HG03045 (cell line): Measurements from ENCODE around the gene IPO4.

Experiments used
- ATAC-seq: cut with Tn5 transposase; IDR thresholded peaks from one replicate; pipeline ENCODE4 v1.9.1; 2021; ENCODE audit warnings: mild to moderate bottlenecking, moderate library complexity; ENCODE audit not compliant: unreplicated experiment

The IPO4 gene

DNA sequence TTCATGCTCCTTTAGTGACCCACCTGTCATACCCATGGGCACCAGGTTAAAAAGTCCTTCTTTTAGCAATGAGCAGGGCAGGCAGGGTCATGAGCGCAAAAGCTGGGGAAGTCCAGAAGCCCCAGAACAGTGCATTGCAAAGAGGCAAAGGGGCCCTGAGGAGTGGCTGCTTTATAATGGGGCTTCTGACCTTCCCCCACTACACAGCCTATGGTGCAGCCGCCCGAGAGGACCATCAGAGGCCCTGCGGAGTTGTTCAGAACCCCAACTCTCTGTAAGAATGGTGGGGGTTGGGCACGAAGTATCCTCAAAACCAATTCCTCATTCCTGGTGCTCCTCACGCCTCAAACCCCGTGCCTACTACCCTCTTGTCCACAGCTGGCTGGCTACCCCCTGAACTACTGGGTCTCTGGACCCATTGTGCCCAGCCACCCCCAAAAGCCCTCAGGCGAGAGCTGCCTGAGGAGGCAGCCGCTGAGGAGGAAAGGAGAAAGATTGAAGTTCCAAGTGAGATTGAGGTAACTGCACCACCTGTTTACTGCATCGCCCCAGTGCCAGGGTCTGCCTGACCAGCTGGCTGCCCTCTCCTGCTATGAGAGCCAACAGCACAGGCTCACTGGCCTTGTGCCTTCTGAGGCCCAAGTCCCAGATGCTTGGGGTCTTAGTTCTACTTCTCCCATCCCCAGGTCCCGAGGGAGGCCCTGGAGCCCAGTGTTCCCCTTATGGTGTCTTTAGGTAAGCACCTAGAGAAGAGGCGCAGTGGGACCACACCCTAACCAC lies 10.0 kb downstream of the IPO4 start:
- no peak for ATAC-seq

DNA sequence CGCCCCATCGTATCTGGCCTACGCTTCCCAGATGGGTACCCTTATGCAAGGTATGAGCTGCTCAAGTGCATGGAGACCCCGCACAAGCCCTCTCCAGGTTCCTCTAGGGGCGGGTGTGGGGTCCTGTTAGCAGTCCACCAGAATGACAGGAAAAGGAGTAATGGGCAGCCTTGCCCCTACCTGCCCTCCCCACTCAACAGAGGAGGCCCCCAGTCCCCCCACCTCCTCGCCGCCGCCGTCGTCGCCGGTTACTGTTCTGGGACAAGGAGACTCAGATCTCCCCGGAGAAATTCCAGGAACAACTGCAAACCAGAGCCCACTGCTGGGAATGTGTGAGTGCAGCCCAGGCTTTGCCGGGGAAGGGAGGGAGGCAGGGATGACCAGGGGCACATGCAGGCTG lies 10.7 kb downstream of the IPO4 start:
- ATAC-seq: no peak

DNA sequence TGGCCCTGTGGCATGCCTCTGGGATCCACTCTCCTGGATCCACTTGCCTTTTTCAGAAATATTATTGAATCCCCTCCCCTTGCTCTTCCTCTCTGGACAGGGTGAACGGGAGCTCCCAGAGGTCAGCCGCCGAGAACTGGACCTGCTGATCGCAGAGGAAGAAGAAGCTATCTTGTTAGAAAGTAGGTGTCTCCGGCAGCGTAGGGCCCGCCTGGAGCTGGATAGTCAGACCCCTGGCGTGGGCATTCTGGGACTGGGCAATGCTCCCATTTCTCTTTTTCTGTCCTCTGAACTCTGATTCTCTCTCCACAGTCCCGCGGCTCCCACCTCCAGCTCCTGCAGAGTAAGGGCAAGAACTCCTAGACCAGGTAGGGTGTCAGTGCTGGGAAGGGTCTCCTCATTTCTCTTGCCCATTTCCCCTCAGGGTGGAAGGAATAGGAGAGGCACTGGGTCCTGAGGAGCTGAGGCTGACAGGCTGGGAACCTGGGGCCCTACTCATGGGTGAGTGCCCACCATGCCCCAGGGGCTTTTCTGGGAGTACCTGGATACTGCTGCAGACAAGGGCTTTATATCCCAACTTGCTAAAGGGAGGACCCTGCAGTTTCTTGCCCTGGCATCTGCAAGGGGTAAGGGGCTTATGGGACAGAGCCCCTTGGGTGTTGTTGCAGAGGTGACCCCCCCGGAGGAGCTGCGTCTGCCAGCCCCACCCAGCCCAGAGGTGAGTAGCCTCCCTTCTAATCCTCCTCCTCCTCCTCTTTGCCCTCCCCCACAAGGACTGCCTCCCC lies 11.4 kb downstream of the IPO4 start:
- no peak for ATAC-seq

DNA sequence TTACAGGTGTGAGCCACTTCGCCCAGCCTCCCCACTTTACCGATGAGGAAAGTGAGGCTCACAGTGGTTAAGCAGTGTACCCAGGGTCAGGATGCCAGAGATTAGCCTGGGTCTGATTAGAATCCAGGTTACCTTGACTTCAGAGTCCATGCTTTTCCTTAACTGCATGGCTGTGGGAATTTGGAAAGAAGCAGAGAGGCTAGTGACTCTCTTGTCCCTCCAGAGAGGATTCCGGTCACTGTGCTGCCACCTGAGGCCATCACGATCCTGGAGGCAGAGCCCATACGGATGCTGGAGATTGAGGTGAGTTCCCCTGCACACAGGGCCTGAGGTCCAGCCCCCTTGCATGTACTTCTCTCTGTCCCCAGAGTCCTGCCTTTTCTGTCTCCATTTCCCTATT lies 12.0 kb downstream of the IPO4 start:
- ATAC-seq: no peak

- no peak for ATAC-seq
These were observed 15.7 kb downstream of the IPO4 start for GRCh38 chr14:24172871-24173281.

GRCh38 chr14:24172261-24172860 lies 16.3 kb downstream of the IPO4 start:
- no peak for ATAC-seq

DNA sequence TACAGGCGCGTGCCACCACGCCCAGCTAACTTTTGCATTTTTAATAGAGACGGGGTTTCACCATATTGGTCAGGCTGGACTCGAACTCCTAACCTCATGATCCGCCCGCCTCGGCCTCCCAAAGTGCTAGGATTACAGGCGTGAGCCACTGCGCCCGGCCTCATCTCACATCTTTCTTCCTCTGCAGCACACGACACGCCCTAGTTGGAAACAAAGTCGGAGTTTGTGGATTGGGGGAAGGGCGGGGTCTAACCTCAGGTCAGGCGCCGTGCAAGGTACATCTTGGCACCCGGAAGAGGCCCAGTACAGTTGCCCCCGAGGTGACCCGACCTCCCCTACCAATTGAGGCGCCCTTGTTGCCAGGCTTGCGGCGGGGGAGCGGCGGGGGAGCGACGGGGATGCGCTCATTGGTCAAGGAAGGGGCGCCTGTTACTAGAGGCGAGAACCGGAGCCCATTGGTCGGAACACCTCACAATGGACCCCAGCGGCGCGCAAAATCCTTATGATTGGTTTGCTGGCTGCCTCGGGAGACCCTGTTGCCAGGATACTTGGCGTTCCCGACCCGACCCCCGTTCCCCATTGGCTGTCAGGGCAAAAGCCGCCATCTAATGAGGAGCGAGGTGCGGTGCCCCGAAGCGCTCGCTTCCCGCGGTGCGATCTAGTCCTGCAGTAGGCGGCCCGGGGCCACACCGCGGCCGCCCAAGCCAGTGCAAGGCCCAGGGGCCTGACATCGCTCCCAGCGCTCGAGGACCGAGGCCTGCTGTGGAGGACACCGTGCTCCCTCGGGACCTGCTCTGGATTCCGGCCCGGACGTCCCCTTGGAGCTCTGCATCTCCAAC lies 17.0 kb downstream of the IPO4 start, which contains the start of gene REC8:
Gene REC8, plus strand, starts transcription at position 659 of the 839 bp plus-strand sequence. CDS start 473 bp downstream, outside the sequence.
- peak; percentile 59 for ATAC-seq

GRCh38 chr14:24167469-24168114 lies 21.0 kb downstream of the IPO4 start:
- ATAC-seq: no peak

- ATAC-seq: no peak
These were observed 22.8 kb downstream of the IPO4 start for GRCh38 chr14:24165785-24166184.

DNA sequence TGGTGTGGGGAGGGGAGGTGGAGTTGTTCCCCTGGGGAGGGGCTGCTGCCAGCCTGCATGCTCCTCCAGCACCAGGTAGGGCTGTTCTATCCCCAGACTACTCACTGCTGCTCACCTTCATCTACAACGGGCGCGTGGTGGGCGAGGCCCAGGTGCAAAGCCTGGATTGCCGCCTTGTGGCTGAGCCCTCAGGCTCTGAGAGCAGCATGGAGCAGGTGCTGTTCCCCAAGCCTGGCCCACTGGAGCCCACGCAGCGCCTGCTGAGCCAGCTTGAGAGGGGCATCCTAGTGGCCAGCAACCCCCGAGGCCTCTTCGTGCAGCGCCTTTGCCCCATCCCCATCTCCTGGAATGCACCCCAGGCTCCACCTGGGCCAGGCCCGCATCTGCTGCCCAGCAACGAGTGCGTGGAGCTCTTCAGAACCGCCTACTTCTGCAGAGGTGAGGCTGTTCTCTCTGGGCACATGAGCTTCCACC lies 24.1 kb downstream of the IPO4 start:
- no peak for ATAC-seq

DNA sequence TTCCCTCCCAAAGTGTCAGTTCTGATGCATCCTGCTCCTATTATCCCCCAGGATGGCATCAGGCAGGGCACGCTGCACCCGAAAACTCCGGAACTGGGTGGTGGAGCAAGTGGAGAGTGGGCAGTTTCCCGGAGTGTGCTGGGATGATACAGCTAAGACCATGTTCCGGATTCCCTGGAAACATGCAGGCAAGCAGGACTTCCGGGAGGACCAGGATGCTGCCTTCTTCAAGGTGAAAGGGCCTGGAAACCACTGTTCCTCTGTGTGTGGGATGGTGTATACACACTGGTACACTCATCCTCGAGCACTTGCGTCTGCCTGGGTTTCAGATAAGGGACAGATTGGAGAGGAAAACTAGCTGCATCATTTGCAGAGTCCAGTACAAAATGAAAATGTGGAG lies 26.5 kb downstream of the IPO4 start:
- ATAC-seq: no peak

- ATAC-seq: peak; percentile 71
These were observed 27.5 kb downstream of the IPO4 start, which contains the start of gene IRF9 for GRCh38 chr14:24160850-24161804. Gene IRF9, plus strand, starts transcription at chr14:24161265. Its CDS starts 880 bp downstream, at chr14:24162145.

DNA sequence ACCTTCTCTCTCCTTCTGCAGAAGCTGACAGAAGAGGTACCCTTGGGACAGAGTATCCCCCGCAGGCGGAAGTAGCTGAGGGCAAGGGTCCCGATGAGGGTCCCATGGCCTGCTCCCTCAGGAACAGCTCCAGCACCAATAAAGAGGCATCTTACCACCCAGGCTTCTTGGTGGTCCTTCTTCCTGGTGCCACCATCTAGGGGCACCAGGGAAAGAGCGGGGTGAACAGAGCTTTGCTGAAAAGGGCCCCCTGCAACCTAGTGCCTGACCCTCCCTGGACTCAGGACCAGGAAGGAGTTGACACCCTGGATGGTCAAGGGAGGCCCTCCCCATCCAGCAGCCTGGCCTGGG lies 28.1 kb downstream of the IPO4 start:
- no peak for ATAC-seq

GRCh38 chr14:24159777-24160498 lies 28.7 kb downstream of the IPO4 start:
- ATAC-seq: no peak

- no peak for ATAC-seq
These were observed 31.3 kb downstream of the IPO4 start for GRCh38 chr14:24157331-24157730.

DNA sequence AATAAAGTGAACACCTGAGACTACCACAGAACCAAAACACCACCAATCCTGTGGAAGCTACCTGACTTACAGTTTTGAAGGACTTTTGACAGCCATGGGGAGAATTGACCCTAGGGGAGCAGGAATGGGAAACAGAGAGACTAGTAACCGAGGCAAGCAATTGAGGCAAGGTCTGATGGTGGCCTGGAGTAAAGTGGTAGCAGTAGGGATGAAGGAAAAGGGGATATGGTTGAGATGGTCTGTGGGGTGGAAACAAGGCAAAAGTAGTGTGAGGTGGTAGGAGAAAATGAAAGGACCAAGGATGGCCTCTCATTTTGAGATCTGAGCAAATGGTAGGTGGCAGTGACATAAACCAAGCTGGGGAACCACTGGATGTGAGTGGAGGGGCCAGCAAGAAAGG lies 31.8 kb downstream of the IPO4 start:
- ATAC-seq: no peak

- no peak for ATAC-seq
These were observed 33.5 kb downstream of the IPO4 start for GRCh38 chr14:24155100-24155499.

GRCh38 chr14:24151404-24152080 lies 37.1 kb downstream of the IPO4 start:
- no peak for ATAC-seq
